ENCODE measurements around the gene FCN1.
A peak's percentile ranks its signal among the peaks of the same experiment; 100 is the strongest.

The FCN1 gene

DNA sequence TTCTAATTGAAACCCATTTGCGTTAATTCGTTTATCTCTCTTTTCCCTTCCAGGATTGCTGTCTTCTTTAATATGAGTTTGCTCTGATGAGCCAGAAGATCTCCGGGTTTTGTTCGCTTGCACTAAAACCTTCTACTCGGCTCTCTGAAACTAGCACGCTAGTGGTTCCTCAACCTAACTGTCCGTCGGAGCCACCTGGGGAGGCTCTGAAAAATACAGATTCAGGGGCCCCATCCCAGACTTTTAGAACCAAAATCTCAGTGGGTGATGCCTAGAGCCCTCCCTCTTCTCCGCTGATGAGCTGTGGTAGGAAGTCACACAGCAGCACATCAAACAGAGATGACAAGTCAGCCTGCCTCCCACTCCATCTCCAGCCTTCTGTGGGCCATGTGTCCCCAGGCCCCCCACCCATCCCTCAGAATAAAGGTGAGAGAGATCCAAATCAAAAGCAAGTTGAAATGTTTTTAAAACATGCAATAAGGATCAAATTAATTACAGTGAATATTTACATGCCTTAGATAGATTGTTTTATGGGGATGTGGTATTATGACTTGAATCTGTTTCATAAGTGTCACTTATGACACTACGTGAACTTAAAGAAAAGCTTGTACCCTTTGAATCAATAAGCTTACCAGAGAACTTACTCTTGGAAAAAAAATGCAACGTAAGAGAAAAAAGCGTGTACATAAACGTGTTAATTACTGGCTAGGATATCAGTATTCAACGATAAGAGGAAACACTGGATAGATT is 20.7 kb downstream of the FCN1 start:
- H3K4me3 ChIP-seq (ENCODE audit: low read length): no peak overlapping the region

DNA sequence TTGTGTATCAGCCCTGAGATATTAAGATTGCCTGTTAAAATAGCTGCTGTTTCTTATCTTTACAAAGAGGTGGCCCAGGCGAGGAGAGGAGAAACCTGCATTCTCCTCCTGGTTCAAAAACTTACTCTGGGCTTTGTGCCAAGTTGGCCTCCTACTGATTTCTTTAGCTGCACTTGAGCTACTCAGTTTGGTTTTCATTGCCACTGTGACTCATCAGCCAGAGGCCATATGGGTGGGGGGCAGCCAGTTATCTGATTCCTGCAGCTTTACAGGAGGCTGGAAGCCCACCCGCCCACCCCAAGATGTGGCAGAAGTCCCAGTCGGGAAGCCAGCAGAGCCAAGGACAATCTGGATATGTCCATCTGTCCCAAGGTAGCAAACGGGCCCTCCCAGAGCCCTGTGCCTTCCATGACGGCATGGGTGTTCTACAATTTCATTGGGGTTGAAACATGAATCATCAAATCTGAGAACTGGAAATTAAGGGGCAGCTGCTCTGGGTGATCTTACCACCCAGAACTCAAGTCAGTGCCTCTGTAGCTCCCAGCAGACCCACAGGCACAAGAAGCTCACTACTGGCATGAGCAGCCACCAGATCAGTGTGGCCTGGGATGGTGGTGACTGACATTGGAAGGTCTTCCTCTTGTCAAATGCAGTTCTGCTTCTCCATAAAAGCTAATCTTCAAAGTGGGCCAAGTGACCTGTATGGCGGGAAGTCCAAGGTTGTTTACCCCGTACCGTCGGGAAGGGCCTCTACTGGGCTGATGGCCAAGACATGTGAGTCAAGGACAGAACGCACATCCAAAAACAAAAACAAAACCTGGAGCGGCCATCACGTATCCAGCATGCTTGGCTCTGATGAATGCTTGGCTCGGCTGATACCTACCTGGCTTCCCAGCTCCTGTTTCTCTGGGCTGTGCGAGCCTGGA is 21.5 kb downstream of the FCN1 start:
- no peak overlapping the region for H3K4me3 ChIP-seq (ENCODE audit: low read length)
- DNase-seq (ENCODE audit: low read depth, low spot score): peak; percentile 23

More for the DNA sequence above, 20.7 kb downstream of the FCN1 start:
- DNase-seq (ENCODE audit: low read depth, low spot score): no peak

DNA sequence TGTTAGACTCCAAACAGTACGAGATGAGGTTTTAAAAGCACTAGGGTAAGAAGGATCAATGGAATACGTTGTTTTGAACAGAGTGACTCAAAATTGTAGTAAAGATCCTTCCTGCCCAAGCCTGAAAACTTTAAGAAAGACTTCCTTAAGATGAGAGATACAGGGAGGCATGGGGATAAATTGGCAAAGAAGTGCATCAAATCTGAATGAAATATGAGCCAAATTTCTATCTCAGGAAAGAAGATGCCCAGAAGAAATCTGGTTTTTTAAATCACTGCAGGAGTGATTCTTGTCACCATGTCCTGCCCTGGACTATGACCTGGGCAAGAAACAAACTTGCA is 22.2 kb downstream of the FCN1 start:
- no peak overlapping the region for H3K4me3 ChIP-seq (ENCODE audit: low read length)
- DNase-seq (ENCODE audit: low read depth, low spot score): no peak

GRCh38 chr9:134895097-134895496 is 22.6 kb downstream of the FCN1 start:
- H3K4me3 ChIP-seq (ENCODE audit: low read length): no peak overlapping the region
- DNase-seq (ENCODE audit: low read depth, low spot score): no peak

DNA sequence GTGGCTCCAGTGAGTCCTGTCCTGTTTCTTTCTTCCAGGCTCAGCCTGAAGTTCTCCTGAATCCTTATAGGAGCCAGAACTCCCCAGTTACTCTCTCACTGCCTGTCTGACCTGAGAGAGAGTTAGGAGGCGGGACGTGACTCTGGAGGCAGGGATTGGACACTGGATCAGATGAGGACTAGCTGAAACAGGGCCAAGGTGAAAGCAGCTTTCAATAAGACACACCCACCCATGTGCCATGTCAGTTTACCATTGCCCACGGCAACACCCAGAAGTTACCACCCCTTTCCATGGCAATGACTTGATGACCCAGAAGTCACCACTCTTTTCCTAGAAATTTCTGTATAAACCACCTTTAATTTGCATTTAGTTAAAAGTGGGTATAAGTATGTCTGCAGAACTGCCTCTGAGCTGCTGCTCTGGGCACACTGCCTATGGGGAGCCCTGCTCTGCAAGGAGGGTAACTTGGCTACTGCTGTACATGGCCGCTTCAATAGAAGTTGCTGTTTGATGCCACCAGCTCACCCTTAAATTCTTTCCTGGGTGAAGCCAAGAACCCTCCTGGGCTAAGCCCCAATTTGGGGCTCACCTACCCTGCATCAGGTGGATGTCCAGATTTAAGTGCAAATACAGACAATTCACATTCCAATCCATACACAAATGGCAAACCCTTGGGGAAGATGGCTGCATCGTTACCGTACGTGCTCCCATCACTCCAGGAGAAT is 23.4 kb downstream of the FCN1 start:
- no peak overlapping the region for H3K4me3 ChIP-seq (ENCODE audit: low read length)
- DNase-seq (ENCODE audit: low read depth, low spot score): no peak

GRCh38 chr9:134892820-134893420 is 24.8 kb downstream of the FCN1 start:
- DNase-seq (ENCODE audit: low read depth, low spot score): no peak
- no peak overlapping the region for H3K4me3 ChIP-seq (ENCODE audit: low read length)

DNA sequence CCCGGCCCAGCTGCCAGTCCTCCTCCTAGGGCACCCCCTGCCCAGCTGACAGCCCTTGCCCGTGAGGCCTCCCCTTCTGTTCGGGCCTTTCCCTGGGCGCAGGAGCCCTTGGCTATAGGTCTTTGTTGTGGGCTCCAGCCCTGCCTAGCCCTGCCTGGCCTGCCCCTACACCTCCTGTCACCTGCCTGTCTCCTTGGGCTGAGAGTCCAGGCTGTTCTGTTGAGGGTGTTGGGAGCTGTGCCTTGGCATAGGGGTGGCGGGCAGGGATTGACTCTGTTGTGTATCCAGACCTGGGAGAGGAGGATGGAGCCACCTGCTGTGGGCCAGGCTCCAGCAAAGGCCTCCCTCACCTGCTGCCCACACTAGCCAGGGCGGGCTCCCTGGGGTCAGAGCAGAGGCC is 25.5 kb downstream of the FCN1 start:
- DNase-seq (ENCODE audit: low read depth, low spot score): no peak
- H3K4me3 ChIP-seq (ENCODE audit: low read length): no peak overlapping the region

DNA sequence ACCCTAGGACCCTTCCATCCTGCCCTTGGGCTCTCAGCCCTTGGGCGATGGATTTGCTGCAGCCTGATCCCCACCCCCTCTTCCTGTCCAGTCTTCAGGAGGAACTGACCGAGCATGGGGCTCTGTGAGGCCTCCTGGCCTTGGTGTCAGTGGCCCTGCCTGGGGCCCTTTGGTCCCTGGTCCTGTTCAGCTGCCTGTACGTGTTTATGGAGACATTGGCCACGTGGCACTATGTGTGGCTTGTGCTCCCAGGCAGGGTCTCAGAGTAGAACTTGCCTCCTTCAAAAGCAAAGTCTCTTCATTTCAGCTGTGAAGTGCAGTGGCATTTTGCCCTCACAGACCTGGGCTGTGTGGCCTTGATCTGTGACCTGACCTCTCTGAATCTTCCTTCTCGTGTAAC is 26.0 kb downstream of the FCN1 start:
- DNase-seq (ENCODE audit: low read depth, low spot score): no peak
- H3K4me3 ChIP-seq (ENCODE audit: low read length): no peak overlapping the region

GRCh38 chr9:134891053-134891452 is 26.7 kb downstream of the FCN1 start:
- no peak overlapping the region for H3K4me3 ChIP-seq (ENCODE audit: low read length)
- DNase-seq (ENCODE audit: low read depth, low spot score): no peak

DNA sequence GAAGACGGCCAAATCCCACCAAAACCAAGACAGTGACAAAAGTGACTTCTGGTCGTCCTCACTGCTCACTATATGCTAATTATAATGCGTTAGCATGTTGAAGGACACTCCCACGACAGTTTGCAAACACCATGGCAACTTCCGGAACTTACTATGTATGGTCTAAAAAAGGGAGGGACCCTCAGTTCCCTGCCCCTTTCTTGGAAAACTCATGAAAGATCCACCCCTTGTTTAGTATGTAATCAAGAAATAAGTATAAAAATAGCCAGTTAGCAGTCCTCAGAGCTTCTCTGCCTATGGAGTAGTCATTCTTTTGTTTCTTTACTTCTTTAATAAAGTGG is 27.6 kb downstream of the FCN1 start:
- no peak for DNase-seq (ENCODE audit: low read depth, low spot score)
- no peak overlapping the region for H3K4me3 ChIP-seq (ENCODE audit: low read length)

DNA sequence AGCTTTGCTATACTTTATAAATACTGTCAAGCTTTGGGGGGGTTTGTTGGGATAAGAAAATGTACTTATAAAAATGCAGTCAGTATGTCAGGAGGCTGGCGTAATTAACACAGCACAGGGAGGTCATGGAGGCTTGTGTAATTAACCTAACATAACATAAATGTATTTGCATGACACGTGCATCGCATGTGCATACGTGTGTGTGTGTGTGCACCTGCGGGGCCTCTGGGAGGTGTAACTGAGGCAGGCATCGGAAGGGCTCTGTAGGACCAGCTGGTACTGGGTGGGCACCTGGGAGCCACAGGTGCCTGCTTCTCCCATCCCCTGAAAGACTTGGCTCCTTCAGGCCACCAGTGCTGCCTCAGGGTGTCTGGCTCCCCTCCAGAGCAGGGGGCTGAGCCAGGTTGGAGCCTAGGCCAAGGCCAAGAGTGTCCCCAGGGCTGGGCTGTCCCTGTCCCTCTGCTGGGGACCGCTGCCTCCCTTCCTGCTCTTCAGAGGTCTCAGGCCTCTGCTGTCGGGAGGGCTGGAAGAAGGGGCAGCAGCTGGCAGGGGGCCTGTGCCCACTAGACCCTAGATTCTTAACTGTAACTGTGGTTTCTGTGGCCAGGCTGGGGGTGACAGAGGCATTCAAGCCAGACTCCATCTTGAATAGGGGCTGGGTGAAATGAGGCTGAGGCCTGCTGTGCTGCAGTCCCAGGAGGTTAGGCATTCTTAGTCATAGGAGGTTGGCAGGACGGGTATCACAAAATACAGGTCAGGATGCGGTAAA is 28.1 kb downstream of the FCN1 start:
- no peak overlapping the region for H3K4me3 ChIP-seq (ENCODE audit: low read length)
- no peak for DNase-seq (ENCODE audit: low read depth, low spot score)

GRCh38 chr9:134888603-134889190 is 29.0 kb downstream of the FCN1 start:
- no peak overlapping the region for H3K4me3 ChIP-seq (ENCODE audit: low read length)
- no peak for DNase-seq (ENCODE audit: low read depth, low spot score)

GRCh38 chr9:134887686-134888602 is 29.8 kb downstream of the FCN1 start:
- no peak for DNase-seq (ENCODE audit: low read depth, low spot score)
- H3K4me3 ChIP-seq (ENCODE audit: low read length): no peak overlapping the region

DNA sequence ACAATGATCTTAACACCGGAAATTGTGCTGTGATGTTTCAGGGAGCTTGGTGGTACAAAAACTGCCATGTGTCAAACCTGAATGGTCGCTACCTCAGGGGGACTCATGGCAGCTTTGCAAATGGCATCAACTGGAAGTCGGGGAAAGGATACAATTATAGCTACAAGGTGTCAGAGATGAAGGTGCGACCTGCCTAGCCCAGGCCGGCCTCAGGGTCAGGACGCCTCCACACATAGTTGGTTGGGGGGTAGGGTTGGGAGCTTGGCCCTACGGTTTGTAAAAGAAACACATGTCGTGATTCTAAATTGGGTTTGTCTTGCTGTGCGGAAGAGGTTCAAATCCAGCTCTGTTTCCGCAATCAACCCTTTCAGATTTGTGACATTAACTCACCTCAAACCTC is 30.5 kb downstream of the FCN1 start:
- no peak for DNase-seq (ENCODE audit: low read depth, low spot score)
- no peak overlapping the region for H3K4me3 ChIP-seq (ENCODE audit: low read length)

- H3K4me3 ChIP-seq (ENCODE audit: low read length): no peak overlapping the region
- no peak for DNase-seq (ENCODE audit: low read depth, low spot score)
Observed at GRCh38 chr9:134886413-134886913, 31.2 kb downstream of the FCN1 start.

GRCh38 chr9:134885679-134886412 is 31.9 kb downstream of the FCN1 start:
- DNase-seq (ENCODE audit: low read depth, low spot score): no peak
- no peak overlapping the region for H3K4me3 ChIP-seq (ENCODE audit: low read length)

All from Jurkat, Clone E6-1 (cell line).